Measurements from ENCODE around the gene PLA2R1. TPM values are rescaled to one million over a fixed set of nuclear protein-coding genes. Genes with fewer than 3 reads are reported as not detected.

Gene PLA2R1
- total RNA-seq, 6 donors from 2014 or later, result 3.0 to 11.0 (median 5.9) TPM

- H3K27me3 ChIP-seq, result no peaks in the 10 kb centered on the region
- WGBS, 2 donors, result 86 to 93% methylated on average over 6 of the region's 6 CpGs
- H3K36me3 ChIP-seq, result no peaks in the 10 kb centered on the region
- H3K9me3 ChIP-seq, result no peaks in the 10 kb centered on the region
- peaks cover 0 to 12% (median 3%) of the 10 kb centered on the region in 4 donors for H3K4me1 ChIP-seq
- ATAC-seq (ENCODE audit: low FRiP score in 2 of 2), result no peak
- TF ChIP-seq EP300 (IDR thresholded peaks at IDR 0.05) (no peak), CTCF (IDR thresholded peaks at IDR 0.05) (no peak), POLR2AphosphoS5 (IDR thresholded peaks at IDR 0.05) (no peak), POLR2A (IDR thresholded peaks at IDR 0.05) (no peak)
- no peak overlapping the region for H3K4me3 ChIP-seq
- H3K27ac ChIP-seq, result no peak overlapping the region
- DNase-seq, result no peak
Observed at GRCh38 chr2:159898441-159898840, 164.0 kb downstream of the PLA2R1 start.

DNA sequence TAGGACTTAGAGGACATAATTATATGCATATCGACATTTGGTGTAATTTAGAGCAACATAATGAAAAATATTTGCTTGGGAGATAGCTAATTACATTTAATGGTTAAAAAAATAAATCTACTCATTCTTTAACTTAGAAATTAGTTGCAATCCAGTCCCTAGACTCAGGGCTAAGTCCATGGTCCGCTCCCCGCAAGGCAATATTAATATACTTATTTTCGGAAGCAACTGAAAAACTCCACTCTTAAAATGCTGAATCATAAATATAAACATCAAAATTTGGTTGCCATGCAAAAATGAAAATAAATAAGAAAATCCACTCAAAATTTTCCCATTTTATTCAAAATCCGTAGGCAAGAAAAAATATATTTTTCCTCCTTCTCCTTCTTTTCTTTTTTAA, 164.7 kb downstream of the PLA2R1 start:
- 91 to 97% methylated on average over 5 of the region's 5 CpGs for WGBS, 2 donors
- no peaks in the 10 kb centered on the region for H3K36me3 ChIP-seq

GRCh38 chr2:159897081-159897480, 165.3 kb downstream of the PLA2R1 start:
- WGBS, 2 donors, result 58 to 69% methylated on average over 1 of the region's 1 CpG
- no peak for DNase-seq
- no peak overlapping the region for H3K4me3 ChIP-seq
- H3K27me3 ChIP-seq, result no peaks in the 10 kb centered on the region
- no peak overlapping the region for H3K27ac ChIP-seq
- no peak for TF ChIP-seq EP300 (IDR thresholded peaks at IDR 0.05)
- no peak for TF ChIP-seq POLR2AphosphoS5 (IDR thresholded peaks at IDR 0.05)
- TF ChIP-seq CTCF (IDR thresholded peaks at IDR 0.05), result no peak
- no peak for TF ChIP-seq POLR2A (IDR thresholded peaks at IDR 0.05)
- H3K9me3 ChIP-seq, result no peaks in the 10 kb centered on the region
- no peaks in the 10 kb centered on the region for H3K36me3 ChIP-seq
- ATAC-seq (ENCODE audit: low FRiP score in 2 of 2), result no peak
- H3K4me1 ChIP-seq, result no peaks in the 10 kb centered on the region

More for the DNA sequence above, 164.7 kb downstream of the PLA2R1 start:
- no peaks in the 10 kb centered on the region for H3K9me3 ChIP-seq
- TF ChIP-seq EP300 (IDR thresholded peaks at IDR 0.05) (no peak), POLR2A (IDR thresholded peaks at IDR 0.05) (no peak), CTCF (IDR thresholded peaks at IDR 0.05) (no peak), POLR2AphosphoS5 (IDR thresholded peaks at IDR 0.05) (no peak)
- no peak overlapping the region for H3K27ac ChIP-seq
- DNase-seq (no peak), ATAC-seq (ENCODE audit: low FRiP score in 2 of 2) (no peak)
- no peaks in the 10 kb centered on the region for H3K27me3 ChIP-seq
- no peak overlapping the region for H3K4me3 ChIP-seq
- peaks cover 0 to 5% (median under 1%) of the 10 kb centered on the region in 4 donors for H3K4me1 ChIP-seq

DNA sequence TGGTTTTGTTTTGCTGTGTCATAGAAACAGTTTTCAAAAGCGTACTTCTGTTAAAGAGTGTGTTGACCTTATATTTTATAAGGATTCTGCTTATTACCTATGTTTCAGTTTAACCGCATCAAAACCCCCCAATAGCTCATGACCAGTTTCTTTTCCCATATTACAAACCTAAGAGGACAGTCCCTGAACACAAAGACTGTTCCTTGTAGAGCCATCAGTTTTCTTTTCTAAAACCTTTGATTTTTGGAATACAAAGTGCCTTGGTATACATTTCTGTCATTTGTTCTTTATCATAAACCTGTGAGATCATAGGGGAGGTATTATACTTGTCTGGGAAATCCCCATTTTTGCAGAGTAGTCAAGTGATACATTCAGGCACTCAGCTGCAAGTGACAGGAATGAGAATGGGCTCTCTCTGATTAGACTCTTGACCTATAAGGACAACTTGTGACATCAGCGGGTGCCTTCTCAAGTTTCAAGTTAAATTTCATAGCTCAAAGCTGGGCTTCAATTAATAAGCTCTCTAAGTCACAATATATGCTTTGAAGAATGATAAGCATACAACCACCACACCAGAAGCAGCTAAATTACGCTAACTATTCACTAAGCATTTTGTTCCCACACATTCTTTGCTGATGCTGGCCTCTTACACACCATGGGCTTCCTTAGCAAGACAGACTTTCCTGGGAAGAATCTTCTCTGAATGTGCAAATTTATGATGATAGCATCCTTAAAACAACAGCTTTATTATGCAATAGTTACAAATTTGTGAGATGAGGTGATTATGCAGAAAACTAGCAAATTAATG, 167.0 kb downstream of the PLA2R1 start:
- WGBS, 2 donors, result 56 to 58% methylated on average over 4 of the region's 4 CpGs
- ATAC-seq (ENCODE audit: low FRiP score in 2 of 2), result no peak
- no peak overlapping the region for H3K27ac ChIP-seq

More for the DNA sequence above, 167.0 kb downstream of the PLA2R1 start:
- Histone ChIP-seq H3K27me3 (no peaks in the 10 kb centered on the region), H3K36me3 (no peaks in the 10 kb centered on the region), H3K4me3 (no peak overlapping the region), H3K9me3 (no peaks in the 10 kb centered on the region), H3K4me1 (no peaks in the 10 kb centered on the region)
- DNase-seq, result no peak
- TF ChIP-seq EP300 (IDR thresholded peaks at IDR 0.05), result no peak
- no peak for TF ChIP-seq POLR2AphosphoS5 (IDR thresholded peaks at IDR 0.05)
- no peak for TF ChIP-seq POLR2A (IDR thresholded peaks at IDR 0.05)
- no peak for TF ChIP-seq CTCF (IDR thresholded peaks at IDR 0.05)
